NCI-H187 (cell line): ENCODE measurements around the gene IRAK4.
A peak's percentile ranks its signal among the peaks of the same experiment; 100 is the strongest.
"Not testable (repeated sequence)": the region's sequence is repeated elsewhere in the genome, so short reads cannot be mapped to it uniquely, and the experiment has no call there.

Source experiments
- DNase-seq, 2 experiments: peaks; one replicate each; lab custom pipeline; 2025; lab: John Stamatoyannopoulos, UW

IRAK4 gene

GRCh38 chr12:43758728-43759563 lies at the start of gene IRAK4, which contains the start of gene PUS7L:
IRAK4 (plus strand) TSS chr12:43758951; CDS start chr12:43768112, 9,161 bp downstream.
PUS7L (minus strand) TSS chr12:43758790; CDS start chr12:43755245, 3,545 bp downstream.
- peak; percentile 96 to 97 for DNase-seq

- DNase-seq: no peak
These were observed 47.4 kb upstream of the IRAK4 start for GRCh38 chr12:43711348-43711747.

GRCh38 chr12:43722621-43723020 lies 36.1 kb upstream of the IRAK4 start:
- DNase-seq: no peak

- DNase-seq: no peak
These were observed 35.6 kb upstream of the IRAK4 start for GRCh38 chr12:43723134-43723533.

GRCh38 chr12:43728117-43728516 lies 30.6 kb upstream of the IRAK4 start:
- DNase-seq: no peak

GRCh38 chr12:43728698-43729097 lies 30.1 kb upstream of the IRAK4 start:
- no peak for DNase-seq

GRCh38 chr12:43730283-43730682 lies 28.5 kb upstream of the IRAK4 start:
- DNase-seq: no peak

GRCh38 chr12:43733687-43734086 lies 25.1 kb upstream of the IRAK4 start:
- no peak for DNase-seq

- DNase-seq: no peak
These were observed 21.8 kb upstream of the IRAK4 start for GRCh38 chr12:43736927-43737440.

GRCh38 chr12:43737646-43738045 lies 21.1 kb upstream of the IRAK4 start:
- no peak for DNase-seq

GRCh38 chr12:43740511-43741100 lies 18.1 kb upstream of the IRAK4 start:
- DNase-seq: no peak

GRCh38 chr12:43742106-43742505 lies 16.6 kb upstream of the IRAK4 start:
- DNase-seq: no peak

- no peak for DNase-seq
These were observed 13.9 kb upstream of the IRAK4 start for GRCh38 chr12:43744826-43745225.

- DNase-seq: no peak
These were observed 9.7 kb upstream of the IRAK4 start for GRCh38 chr12:43749016-43749415.

GRCh38 chr12:43750814-43751213 lies 7.9 kb upstream of the IRAK4 start:
- no peak for DNase-seq

GRCh38 chr12:43751360-43751759 lies 7.4 kb upstream of the IRAK4 start:
- not testable (repeated sequence) for DNase-seq

- no peak for DNase-seq
These were observed 4.7 kb upstream of the IRAK4 start for GRCh38 chr12:43754015-43754414.

- no peak for DNase-seq
These were observed 464 bp upstream of the IRAK4 start for GRCh38 chr12:43758247-43758727.

- DNase-seq: no peak
These were observed 1.6 kb downstream of the IRAK4 start for GRCh38 chr12:43760396-43760795.

GRCh38 chr12:43761500-43761899 lies 2.7 kb downstream of the IRAK4 start:
- no peak for DNase-seq

GRCh38 chr12:43762596-43762995 lies 3.8 kb downstream of the IRAK4 start:
- no peak for DNase-seq

- no peak for DNase-seq
These were observed 5.0 kb downstream of the IRAK4 start for GRCh38 chr12:43763769-43764168.

GRCh38 chr12:43764528-43764927 lies 5.8 kb downstream of the IRAK4 start:
- no peak for DNase-seq
